GM23338 (cell line): Measurements from ENCODE around the gene CRY1. TPM values are rescaled to one million over a fixed set of nuclear protein-coding genes. Genes with fewer than 3 reads are reported as not detected.
A peak's percentile ranks its signal among the peaks of the same experiment; 100 is the strongest.

ENCODE experiments used
- ATAC-seq: fragments of 200-7000 bp; cut with Tn5 transposase; 3 replicates; pipeline ENCODE4 v1.9.1; 2020
- DNase-seq: peaks from one replicate; pipeline ENCODE4 v3.0.0-alpha.2; 2015; ENCODE audit warnings: low spot score
- H2AFZ ChIP-seq: fragments of 200-600 bp; sonication (generic); 2 replicates; pipeline ENCODE4 v1.8.0; 2016; ENCODE audit warnings: antibody characterized with exemption, mild to moderate bottlenecking, moderate library complexity
- H3F3A ChIP-seq: fragments of 200-600 bp; sonication (generic); replicated peaks from 2 replicates; pipeline ENCODE4 v1.8.0; 2017; ENCODE audit warnings: antibody characterized with exemption, mixed run types, low read depth
- H3K27ac ChIP-seq: fragments of 200-600 bp; sonication (generic); 2 replicates; pipeline ENCODE4 v1.6.1; 2016; ENCODE audit warnings: low read depth
- H3K27me3 ChIP-seq: fragments of 200-600 bp; sonication (generic); 2 replicates; pipeline ENCODE4 v1.8.0; 2016; ENCODE audit warnings: mild to moderate bottlenecking, mixed run types, moderate library complexity; ENCODE audit not compliant: insufficient read depth
- H3K36me3 ChIP-seq: fragments of 200-600 bp; sonication (generic); 2 replicates; pipeline ENCODE4 v1.8.0; 2016; ENCODE audit warnings: mild to moderate bottlenecking; ENCODE audit not compliant: insufficient read depth
- H3K4me1 ChIP-seq: fragments of 200-600 bp; sonication (generic); 2 replicates; pipeline ENCODE4 v1.8.0; 2016; ENCODE audit warnings: mild to moderate bottlenecking, moderate library complexity; ENCODE audit not compliant: insufficient read depth
- H3K4me2 ChIP-seq: fragments of 200-600 bp; sonication (generic); 2 replicates; pipeline ENCODE4 v1.7.1; 2017; ENCODE audit warnings: mixed run types
- H3K4me3 ChIP-seq: fragments of 200-600 bp; sonication (generic); 2 replicates; pipeline ENCODE4 v1.6.1; 2016; ENCODE audit warnings: mixed run types
- H3K79me2 ChIP-seq: fragments of 200-600 bp; sonication (generic); replicated peaks from 2 replicates; pipeline ENCODE4 v1.8.0; 2017; ENCODE audit warnings: mild to moderate bottlenecking; ENCODE audit not compliant: insufficient read depth
- H3K9me2 ChIP-seq: fragments of 200-600 bp; sonication (generic); 2 replicates; pipeline ENCODE4 v1.8.0; 2017; ENCODE audit not compliant: insufficient read depth
- H4K20me1 ChIP-seq: fragments of 200-600 bp; sonication (generic); replicated peaks from 2 replicates; pipeline ENCODE4 v1.8.0; 2017; ENCODE audit warnings: mild to moderate bottlenecking; ENCODE audit not compliant: insufficient read depth
- H3K27ac Mint-ChIP-seq: 2 replicates; pipeline ENCODE4 v1.8.0; 2020; ENCODE audit warnings: inconsistent platforms, mild to moderate bottlenecking, moderate library complexity, mixed read lengths
- H3K27me3 Mint-ChIP-seq: 3 replicates; pipeline ENCODE4 v1.8.0; 2022; ENCODE audit warnings: low read depth, mild to moderate bottlenecking, moderate library complexity, mixed read lengths, inconsistent platforms; ENCODE audit not compliant: insufficient read depth, poor library complexity
- H3K36me3 Mint-ChIP-seq: 3 replicates; pipeline ENCODE4 v1.8.0; 2021; ENCODE audit warnings: low read depth, mild to moderate bottlenecking, inconsistent platforms, moderate library complexity, mixed read lengths
- H3K4me1 Mint-ChIP-seq: 3 replicates; pipeline ENCODE4 v1.8.0; 2020; ENCODE audit warnings: mild to moderate bottlenecking, inconsistent platforms, mixed read lengths
- H3K4me3 Mint-ChIP-seq: 3 replicates; pipeline ENCODE4 v1.8.0; 2021; ENCODE audit warnings: moderate library complexity, mild to moderate bottlenecking, inconsistent platforms, mixed read lengths
- H3K9me3 Mint-ChIP-seq: 3 replicates; pipeline ENCODE4 v1.8.0; 2020; ENCODE audit warnings: moderate library complexity, mild to moderate bottlenecking, inconsistent platforms, mixed read lengths
- CREB1 ChIP-seq: fragments of 250-450 bp; sonication (Bioruptor Pico); IDR thresholded peaks from 2 replicates; pipeline ENCODE4 v1.5.0; 2020; ENCODE audit warnings: low read depth, mild to moderate bottlenecking, moderate library complexity
- EZH2 ChIP-seq: fragments of 200-600 bp; sonication (generic); IDR thresholded peaks from one replicate; pipeline ENCODE4 v1.8.0; 2017; ENCODE audit warnings: antibody characterized with exemption, mild to moderate bottlenecking, low read depth; ENCODE audit not compliant: unreplicated experiment
- EZH2phosphoT487 ChIP-seq: fragments of 200-600 bp; sonication (generic); IDR thresholded peaks from one replicate; pipeline ENCODE4 v1.8.1; 2018; ENCODE audit warnings: antibody characterized with exemption; ENCODE audit not compliant: unreplicated experiment
- JUNB ChIP-seq: IDR thresholded peaks from one replicate; pipeline ENCODE4 v1.6.1; 2016; ENCODE audit warnings: antibody characterized with exemption; ENCODE audit not compliant: unreplicated experiment
- NANOG ChIP-seq: IDR thresholded peaks from 2 replicates; pipeline ENCODE4 v1.6.1; 2016; ENCODE audit warnings: antibody characterized with exemption, borderline replicate concordance
- POLR2AphosphoS5 ChIP-seq: IDR thresholded peaks from 2 replicates; pipeline ENCODE4 v1.6.1; 2016; ENCODE audit warnings: antibody characterized with exemption, low read depth
- REST ChIP-seq: IDR thresholded peaks from one replicate; pipeline ENCODE4 v1.6.1; 2018; ENCODE audit warnings: antibody characterized with exemption; ENCODE audit not compliant: unreplicated experiment
- STAT1 ChIP-seq: IDR thresholded peaks from one replicate; pipeline ENCODE4 v1.6.1; 2016; ENCODE audit warnings: antibody characterized with exemption; ENCODE audit not compliant: unreplicated experiment
- ZNF114 ChIP-seq: fragments of 250-450 bp; sonication (Bioruptor Pico); IDR thresholded peaks from 2 replicates; pipeline ENCODE4 v1.5.0; 2020; ENCODE audit warnings: mild to moderate bottlenecking, moderate library complexity
- ZNF331 ChIP-seq: fragments of 250-450 bp; sonication (Bioruptor Pico); IDR thresholded peaks from 2 replicates; pipeline ENCODE4 v1.5.0; 2020; ENCODE audit warnings: low read depth, mild to moderate bottlenecking, moderate library complexity
- polyA plus RNA-seq: library from polyadenylated mRNA; unstranded; fragments of >200 nt; fragmentation: Nextera tagmentation; extraction: Ambion mirVana; gene quantifications from 2 replicates; pipeline ENCODE4 v1.2.1, GENCODE V29; 2016
- total RNA-seq: library from RNA; depleted of rRNA; stranded (reverse); fragments of >200 nt; shearing (Covaris generic); gene quantifications from 2 replicates; pipeline ENCODE4 v1.2.3, GENCODE V29; 2014
- TF ChIP-seq, protein P1 (sequence below): IDR thresholded peaks from 2 replicates; pipeline ENCODE4 v1.6.1; 2016; ENCODE audit warnings: antibody characterized with exemption
- TF ChIP-seq, protein P2 (sequence below): fragments of 250-450 bp; sonication (Bioruptor Pico); IDR thresholded peaks from 2 replicates; pipeline ENCODE4 v1.5.0; 2020; ENCODE audit warnings: mild to moderate bottlenecking, moderate library complexity

The CRY1 gene
- total and polyA plus RNA-seq, 2 experiments from 2014 or later: 27.7 to 28.2 TPM

- H3K27me3 Mint-ChIP-seq: no peaks in the 10 kb centered on the region
- H3K4me3 Mint-ChIP-seq: no peak overlapping the region
- Histone ChIP-seq H3K4me3 (no peak overlapping the region), H3K79me2 (no peaks in the 10 kb centered on the region), H3K9me2 (peaks cover 12% of the 10 kb centered on the region), H4K20me1 (no peaks in the 10 kb centered on the region), H3K4me1 (peaks cover 8% of the 10 kb centered on the region), H3K27ac (no peak overlapping the region), H3K36me3 (no peaks in the 10 kb centered on the region), H3K27me3 (no peaks in the 10 kb centered on the region), H2AFZ (0 out of 2 replicates have a peak overlapping the region, but pooled peaks have one; percentile 4), H3F3A (no peaks in the 10 kb centered on the region), H3K4me2 (no peak overlapping the region)
- TF ChIP-seq NANOG (no peak), REST (no peak), ZNF331 (CRISPR knock-in tag) (no peak), ZNF114 (no peak), EZH2 (no peak), POLR2AphosphoS5 (no peak), EZH2phosphoT487 (no peak), STAT1 (no peak), JUNB (no peak), CREB1 (no peak)
- TF ChIP-seq, protein P1, sequence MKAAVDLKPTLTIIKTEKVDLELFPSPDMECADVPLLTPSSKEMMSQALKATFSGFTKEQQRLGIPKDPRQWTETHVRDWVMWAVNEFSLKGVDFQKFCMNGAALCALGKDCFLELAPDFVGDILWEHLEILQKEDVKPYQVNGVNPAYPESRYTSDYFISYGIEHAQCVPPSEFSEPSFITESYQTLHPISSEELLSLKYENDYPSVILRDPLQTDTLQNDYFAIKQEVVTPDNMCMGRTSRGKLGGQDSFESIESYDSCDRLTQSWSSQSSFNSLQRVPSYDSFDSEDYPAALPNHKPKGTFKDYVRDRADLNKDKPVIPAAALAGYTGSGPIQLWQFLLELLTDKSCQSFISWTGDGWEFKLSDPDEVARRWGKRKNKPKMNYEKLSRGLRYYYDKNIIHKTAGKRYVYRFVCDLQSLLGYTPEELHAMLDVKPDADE: no peak
- TF ChIP-seq, protein P2, sequence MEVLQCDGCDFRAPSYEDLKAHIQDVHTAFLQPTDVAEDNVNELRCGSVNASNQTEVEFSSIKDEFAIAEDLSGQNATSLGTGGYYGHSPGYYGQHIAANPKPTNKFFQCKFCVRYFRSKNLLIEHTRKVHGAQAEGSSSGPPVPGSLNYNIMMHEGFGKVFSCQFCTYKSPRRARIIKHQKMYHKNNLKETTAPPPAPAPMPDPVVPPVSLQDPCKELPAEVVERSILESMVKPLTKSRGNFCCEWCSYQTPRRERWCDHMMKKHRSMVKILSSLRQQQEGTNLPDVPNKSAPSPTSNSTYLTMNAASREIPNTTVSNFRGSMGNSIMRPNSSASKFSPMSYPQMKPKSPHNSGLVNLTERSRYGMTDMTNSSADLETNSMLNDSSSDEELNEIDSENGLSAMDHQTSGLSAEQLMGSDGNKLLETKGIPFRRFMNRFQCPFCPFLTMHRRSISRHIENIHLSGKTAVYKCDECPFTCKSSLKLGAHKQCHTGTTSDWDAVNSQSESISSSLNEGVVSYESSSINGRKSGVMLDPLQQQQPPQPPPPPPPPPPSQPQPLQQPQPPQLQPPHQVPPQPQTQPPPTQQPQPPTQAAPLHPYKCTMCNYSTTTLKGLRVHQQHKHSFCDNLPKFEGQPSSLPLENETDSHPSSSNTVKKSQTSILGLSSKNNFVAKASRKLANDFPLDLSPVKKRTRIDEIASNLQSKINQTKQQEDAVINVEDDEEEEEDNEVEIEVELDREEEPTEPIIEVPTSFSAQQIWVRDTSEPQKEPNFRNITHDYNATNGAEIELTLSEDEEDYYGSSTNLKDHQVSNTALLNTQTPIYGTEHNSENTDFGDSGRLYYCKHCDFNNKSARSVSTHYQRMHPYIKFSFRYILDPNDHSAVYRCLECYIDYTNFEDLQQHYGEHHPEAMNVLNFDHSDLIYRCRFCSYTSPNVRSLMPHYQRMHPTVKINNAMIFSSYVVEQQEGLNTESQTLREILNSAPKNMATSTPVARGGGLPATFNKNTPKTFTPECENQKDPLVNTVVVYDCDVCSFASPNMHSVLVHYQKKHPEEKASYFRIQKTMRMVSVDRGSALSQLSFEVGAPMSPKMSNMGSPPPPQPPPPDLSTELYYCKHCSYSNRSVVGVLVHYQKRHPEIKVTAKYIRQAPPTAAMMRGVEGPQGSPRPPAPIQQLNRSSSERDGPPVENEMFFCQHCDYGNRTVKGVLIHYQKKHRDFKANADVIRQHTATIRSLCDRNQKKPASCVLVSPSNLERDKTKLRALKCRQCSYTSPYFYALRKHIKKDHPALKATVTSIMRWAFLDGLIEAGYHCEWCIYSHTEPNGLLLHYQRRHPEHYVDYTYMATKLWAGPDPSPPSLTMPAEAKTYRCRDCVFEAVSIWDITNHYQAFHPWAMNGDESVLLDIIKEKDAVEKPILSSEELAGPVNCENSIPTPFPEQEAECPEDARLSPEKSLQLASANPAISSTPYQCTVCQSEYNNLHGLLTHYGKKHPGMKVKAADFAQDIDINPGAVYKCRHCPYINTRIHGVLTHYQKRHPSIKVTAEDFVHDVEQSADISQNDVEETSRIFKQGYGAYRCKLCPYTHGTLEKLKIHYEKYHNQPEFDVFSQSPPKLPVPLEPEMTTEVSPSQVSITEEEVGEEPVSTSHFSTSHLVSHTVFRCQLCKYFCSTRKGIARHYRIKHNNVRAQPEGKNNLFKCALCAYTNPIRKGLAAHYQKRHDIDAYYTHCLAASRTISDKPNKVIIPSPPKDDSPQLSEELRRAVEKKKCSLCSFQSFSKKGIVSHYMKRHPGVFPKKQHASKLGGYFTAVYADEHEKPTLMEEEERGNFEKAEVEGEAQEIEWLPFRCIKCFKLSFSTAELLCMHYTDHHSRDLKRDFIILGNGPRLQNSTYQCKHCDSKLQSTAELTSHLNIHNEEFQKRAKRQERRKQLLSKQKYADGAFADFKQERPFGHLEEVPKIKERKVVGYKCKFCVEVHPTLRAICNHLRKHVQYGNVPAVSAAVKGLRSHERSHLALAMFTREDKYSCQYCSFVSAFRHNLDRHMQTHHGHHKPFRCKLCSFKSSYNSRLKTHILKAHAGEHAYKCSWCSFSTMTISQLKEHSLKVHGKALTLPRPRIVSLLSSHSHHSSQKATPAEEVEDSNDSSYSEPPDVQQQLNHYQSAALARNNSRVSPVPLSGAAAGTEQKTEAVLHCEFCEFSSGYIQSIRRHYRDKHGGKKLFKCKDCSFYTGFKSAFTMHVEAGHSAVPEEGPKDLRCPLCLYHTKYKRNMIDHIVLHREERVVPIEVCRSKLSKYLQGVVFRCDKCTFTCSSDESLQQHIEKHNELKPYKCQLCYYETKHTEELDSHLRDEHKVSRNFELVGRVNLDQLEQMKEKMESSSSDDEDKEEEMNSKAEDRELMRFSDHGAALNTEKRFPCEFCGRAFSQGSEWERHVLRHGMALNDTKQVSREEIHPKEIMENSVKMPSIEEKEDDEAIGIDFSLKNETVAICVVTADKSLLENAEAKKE (CRISPR knock-in tag): no peak
- ATAC-seq: no peak
- peaks cover 6% of the 10 kb centered on the region for H3K4me1 Mint-ChIP-seq
- H3K9me3 Mint-ChIP-seq: no peaks in the 10 kb centered on the region
- no peaks in the 10 kb centered on the region for H3K36me3 Mint-ChIP-seq
- no peak overlapping the region for H3K27ac Mint-ChIP-seq
- DNase-seq: no peak
Measured at GRCh38 chr12:107115119-107115518, 21.8 kb upstream of the CRY1 start.
